Fibroblast of skin of abdomen (primary cell): ENCODE measurements around the gene SEPTIN2.
"Not testable (repeated sequence)": the region's sequence is repeated elsewhere in the genome, so short reads cannot be mapped to it uniquely, and the experiment has no call there.

Experiments used
- DNase-seq: peaks from one replicate; pipeline ENCODE4 v3.0.0-alpha.2; 2013

Gene SEPTIN2

GRCh38 chr2:241314226-241315092 lies 1.3 kb upstream of the SEPTIN2 start:
- peak; percentile 51 for DNase-seq

GRCh38 chr2:241315093-241315878 lies 439 bp upstream of the SEPTIN2 start, which contains the start of gene HDLBP:
Gene HDLBP (minus strand): TSS chr2:241315672. CDS start chr2:241266869, 48,803 bp downstream.
- peak; percentile 99 for DNase-seq

- no peak for DNase-seq
Observed at GRCh38 chr2:241316825-241317224, 1.1 kb downstream of the SEPTIN2 start.

GRCh38 chr2:241317391-241317790 lies 1.7 kb downstream of the SEPTIN2 start:
- DNase-seq, result no peak

GRCh38 chr2:241318830-241319229 lies 3.1 kb downstream of the SEPTIN2 start:
- DNase-seq, result not testable (repeated sequence)

- DNase-seq, result no peak
Observed at GRCh38 chr2:241320394-241320793, 4.7 kb downstream of the SEPTIN2 start.

GRCh38 chr2:241321033-241321432 lies 5.3 kb downstream of the SEPTIN2 start:
- DNase-seq, result no peak

- DNase-seq, result no peak
Observed at GRCh38 chr2:241321886-241322285, 6.2 kb downstream of the SEPTIN2 start.

- no peak for DNase-seq
Observed at GRCh38 chr2:241323778-241324177, 8.1 kb downstream of the SEPTIN2 start.

- no peak for DNase-seq
Observed at GRCh38 chr2:241324775-241325174, 9.1 kb downstream of the SEPTIN2 start.

- no peak for DNase-seq
Observed at GRCh38 chr2:241325257-241325656, 9.5 kb downstream of the SEPTIN2 start.

- no peak for DNase-seq
Observed at GRCh38 chr2:241329669-241330615, 14.2 kb downstream of the SEPTIN2 start.

GRCh38 chr2:241330616-241330981 lies 14.9 kb downstream of the SEPTIN2 start:
- no peak for DNase-seq

- no peak for DNase-seq
Observed at GRCh38 chr2:241334813-241335212, 19.1 kb downstream of the SEPTIN2 start.

- no peak for DNase-seq
Observed at GRCh38 chr2:241339839-241340630, 24.3 kb downstream of the SEPTIN2 start.

- DNase-seq, result no peak
Observed at GRCh38 chr2:241340631-241341163, 25.0 kb downstream of the SEPTIN2 start.

- DNase-seq, result peak; percentile 57
Observed at GRCh38 chr2:241344925-241345651, 29.4 kb downstream of the SEPTIN2 start.

GRCh38 chr2:241349941-241350340 lies 34.2 kb downstream of the SEPTIN2 start:
- no peak for DNase-seq

- DNase-seq, result no peak
Observed at GRCh38 chr2:241350530-241350877, 34.8 kb downstream of the SEPTIN2 start.

- no peak for DNase-seq
Observed at GRCh38 chr2:241350878-241351639, 35.3 kb downstream of the SEPTIN2 start.
